ENCODE measurements around the gene LYRM9.
"Not testable (repeated sequence)": the region's sequence is repeated elsewhere in the genome, so short reads cannot be mapped to it uniquely, and the experiment has no call there.

The LYRM9 gene

DNA sequence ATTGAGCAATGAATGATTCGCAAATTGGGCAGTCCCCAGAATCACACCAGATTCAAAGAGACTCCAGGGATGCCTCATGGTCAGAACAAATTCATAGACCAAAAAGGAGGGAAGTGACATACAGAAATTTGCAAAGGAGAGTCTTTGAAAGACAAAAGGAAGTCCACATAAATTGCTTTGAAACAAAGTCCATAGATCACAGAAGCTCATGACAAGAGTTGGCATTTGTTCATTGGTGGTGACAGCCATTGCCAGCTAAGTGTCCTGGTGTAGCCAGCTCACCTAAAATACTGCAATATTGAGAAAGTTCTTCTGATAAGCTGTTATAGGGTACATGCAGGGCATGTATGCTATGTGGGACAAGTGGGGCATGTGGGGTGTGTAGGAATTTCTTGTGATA, 55.4 kb downstream of the LYRM9 start:
- not testable (repeated sequence) for DNase-seq

DNA sequence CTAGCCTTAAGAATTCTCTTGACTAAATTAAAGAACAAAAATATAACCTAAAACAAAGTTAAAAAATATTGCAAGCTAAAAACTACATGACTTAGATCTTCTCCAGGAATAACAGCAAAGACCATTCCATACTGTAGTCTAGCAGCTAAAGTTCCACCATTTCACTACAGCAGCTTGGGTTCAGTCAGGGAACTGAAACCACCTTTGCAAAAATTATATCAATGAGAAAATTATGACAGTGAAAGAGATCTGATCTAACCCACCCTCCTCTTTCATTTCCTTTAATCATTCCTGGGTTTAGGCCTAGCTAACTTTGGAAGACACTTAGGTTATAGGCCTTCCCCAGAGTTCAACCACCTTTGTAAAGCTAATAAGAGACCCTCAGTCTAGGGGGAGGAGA, 56.5 kb downstream of the LYRM9 start:
- DNase-seq: no peak

DNA sequence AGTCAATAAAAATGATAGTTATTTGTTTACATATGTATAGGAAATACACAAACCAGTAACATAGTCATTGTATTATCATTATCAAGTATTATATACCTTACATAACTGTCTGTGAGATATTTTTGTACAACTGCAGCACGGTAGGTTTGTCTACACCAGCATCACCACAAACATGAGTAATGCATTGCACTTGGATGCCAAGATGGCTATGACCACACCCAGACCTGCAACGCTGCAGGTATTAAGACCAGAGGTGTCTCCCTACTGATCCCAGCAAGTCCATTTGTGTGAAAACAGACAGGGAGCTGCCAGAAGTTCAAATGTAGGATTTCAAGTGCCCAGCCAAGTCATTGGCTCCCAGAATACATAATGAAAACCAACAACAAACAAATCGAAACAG, 58.6 kb downstream of the LYRM9 start:
- DNase-seq: no peak

DNA sequence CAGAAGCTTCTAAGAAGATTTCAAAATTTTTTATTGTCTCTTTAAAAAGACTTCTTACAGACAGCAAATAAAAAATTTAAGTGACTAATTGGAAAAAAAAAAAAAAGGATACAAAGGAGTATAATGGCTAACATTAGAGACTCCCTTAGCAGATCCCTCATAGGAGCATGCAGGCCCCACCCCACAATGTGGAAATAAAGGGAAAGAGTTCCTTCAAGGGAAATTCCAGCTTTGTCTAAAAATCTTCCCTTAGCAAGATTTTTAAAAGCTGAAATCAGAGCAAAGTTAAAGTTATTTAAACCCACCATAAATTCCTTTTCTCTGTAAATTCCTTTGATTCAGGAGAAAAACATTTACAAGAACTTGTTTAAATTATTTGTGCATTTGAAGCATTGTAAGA, 60.3 kb downstream of the LYRM9 start:
- no peak for DNase-seq

DNA sequence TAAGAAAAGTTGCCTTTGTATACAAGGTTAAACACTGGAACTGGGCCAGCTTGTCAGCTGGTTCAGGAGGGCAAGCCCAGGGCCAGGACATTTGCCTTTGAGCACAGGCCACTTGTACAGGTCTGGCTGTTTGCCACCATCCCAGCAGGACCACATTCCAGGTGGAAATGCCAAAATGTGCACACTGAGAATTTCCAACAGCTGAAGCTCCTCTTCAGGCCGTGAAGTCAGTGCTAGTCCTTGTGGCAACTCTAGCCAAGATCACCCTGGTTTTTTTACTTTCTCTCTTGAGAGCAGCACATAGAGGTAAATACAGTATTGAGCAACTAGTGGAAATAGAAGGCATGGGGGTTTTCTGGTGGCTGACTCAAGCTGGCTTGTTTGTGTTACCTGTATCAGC, 63.3 kb downstream of the LYRM9 start:
- not testable (repeated sequence) for DNase-seq

DNA sequence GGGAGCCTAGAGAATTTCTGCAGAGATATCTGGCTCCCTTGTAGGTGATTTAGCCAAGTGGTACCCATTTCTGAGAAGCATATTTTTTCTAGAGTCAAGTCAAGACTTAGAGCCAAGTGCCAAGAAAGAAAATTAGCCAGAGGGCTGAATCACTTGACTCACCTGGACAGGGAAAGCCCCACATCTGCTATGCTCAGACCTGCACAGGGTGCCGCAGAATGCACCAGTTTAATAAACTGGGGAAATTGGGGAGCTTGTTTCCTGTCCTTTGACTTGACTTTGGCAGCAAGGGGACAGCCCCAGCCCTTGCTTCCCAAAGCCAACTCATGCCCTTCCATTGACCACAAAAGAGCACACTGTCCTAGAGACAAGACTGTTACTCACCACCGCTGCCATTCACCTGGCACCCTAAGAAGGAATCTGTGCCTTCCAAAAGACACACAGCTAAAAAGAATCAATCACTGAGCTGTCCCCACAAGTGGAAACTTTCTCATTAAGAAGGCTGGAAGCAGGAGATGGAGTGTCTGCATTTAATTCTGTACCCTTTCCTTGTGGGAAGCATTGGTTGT, 63.9 kb downstream of the LYRM9 start:
- not testable (repeated sequence) for DNase-seq

Data from NCI-H1048 (cell line).